ENCODE data around the gene NUAK2. TPM values are rescaled to one million over a fixed set of nuclear protein-coding genes. Genes with fewer than 3 reads are reported as not detected.

NUAK2 gene
- total and polyA plus RNA-seq, 2 donors from 2014 or later, result 15.1 to 19.4 TPM

DNA sequence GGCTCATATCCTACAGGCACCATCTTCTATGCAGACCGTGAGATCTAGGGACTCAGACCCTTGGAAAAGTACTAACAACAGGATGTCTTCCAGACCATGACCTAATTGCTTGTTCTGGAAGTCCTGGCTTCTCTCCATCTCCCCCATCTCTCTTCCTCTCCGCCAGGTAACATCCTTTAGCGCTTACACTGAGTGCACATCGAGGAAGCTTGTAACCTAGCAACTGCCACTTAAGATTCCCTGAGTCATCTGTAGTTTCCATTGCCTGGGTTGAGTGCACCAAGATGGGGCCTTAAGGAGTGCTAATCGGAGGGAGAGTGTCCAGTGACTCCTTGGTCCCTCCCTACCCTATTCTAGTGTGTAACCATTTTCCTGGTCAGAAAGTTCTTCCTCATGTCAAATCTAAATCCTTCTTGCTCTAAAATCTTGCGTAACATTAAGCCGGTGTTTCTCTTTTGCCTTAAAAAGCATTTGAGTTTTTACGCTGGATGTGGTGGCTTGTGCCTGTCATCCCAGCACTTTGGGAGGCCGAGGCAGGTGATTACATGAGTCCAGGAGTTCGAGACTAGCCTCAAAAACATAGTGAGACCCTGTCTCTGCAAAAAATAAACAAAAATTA lies 25.5 kb upstream of the NUAK2 start:
- H3K27me3 ChIP-seq (ENCODE audit: control insufficient read depth, insufficient read depth, low read length), result no peaks in the 10 kb centered on the region
- H3K9me3 ChIP-seq (ENCODE audit: control insufficient read depth in 2 of 3, insufficient read depth in 1 of 3, low read length in 3 of 3), result no peaks in the 10 kb centered on the region
- peaks cover 0 to 7% (median 0%) of the 10 kb centered on the region in 3 donors for H3K4me1 ChIP-seq (ENCODE audit: control insufficient read depth in 2 of 3, insufficient read depth in 2 of 3, low read depth in 1 of 3, low read length in 3 of 3)
- no peak for FAIRE-seq
- no peak overlapping the region for H3K9ac ChIP-seq (ENCODE audit: low read length in 3 of 3)
- TF ChIP-seq, protein P1, sequence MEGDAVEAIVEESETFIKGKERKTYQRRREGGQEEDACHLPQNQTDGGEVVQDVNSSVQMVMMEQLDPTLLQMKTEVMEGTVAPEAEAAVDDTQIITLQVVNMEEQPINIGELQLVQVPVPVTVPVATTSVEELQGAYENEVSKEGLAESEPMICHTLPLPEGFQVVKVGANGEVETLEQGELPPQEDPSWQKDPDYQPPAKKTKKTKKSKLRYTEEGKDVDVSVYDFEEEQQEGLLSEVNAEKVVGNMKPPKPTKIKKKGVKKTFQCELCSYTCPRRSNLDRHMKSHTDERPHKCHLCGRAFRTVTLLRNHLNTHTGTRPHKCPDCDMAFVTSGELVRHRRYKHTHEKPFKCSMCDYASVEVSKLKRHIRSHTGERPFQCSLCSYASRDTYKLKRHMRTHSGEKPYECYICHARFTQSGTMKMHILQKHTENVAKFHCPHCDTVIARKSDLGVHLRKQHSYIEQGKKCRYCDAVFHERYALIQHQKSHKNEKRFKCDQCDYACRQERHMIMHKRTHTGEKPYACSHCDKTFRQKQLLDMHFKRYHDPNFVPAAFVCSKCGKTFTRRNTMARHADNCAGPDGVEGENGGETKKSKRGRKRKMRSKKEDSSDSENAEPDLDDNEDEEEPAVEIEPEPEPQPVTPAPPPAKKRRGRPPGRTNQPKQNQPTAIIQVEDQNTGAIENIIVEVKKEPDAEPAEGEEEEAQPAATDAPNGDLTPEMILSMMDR (IDR thresholded peaks at IDR 0.05; ENCODE audit: borderline replicate concordance, extremely low read depth, insufficient read depth), result no peak
- H3K27ac ChIP-seq (ENCODE audit: low read depth in 2 of 2, low read length in 2 of 2), result no peak overlapping the region
- H3K36me3 ChIP-seq (ENCODE audit: control insufficient read depth in 2 of 3, insufficient read depth in 3 of 3, low read length in 3 of 3), result no peaks in the 10 kb centered on the region
- DNase-seq, result peak in 3 of 5 donors; percentile 3 to 53 (median 42)
- intact Hi-C loops (cut with DNase I), result no loop called here
- H3K4me3 ChIP-seq (ENCODE audit: low read length in 3 of 3), result no peak overlapping the region

DNA sequence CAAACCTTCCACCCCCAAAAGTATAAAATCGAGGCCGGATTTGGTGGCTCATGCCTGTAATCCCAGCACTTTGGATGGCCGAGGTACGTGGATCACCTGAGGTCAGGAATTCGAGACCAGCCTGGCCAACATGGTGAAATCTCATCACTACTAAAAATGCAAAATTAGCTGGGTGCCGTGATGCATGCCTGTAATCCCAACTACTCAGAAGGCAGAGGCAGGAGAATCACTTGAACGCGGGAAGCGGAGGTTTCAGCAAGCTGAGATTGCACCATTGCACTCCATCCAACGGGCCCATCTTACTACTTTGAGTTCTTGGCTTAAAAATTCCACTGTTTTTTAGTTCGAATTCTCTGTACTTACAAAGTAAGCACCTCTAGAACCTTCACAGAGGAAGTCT lies 24.2 kb upstream of the NUAK2 start:
- no peak for FAIRE-seq
- intact Hi-C loops (cut with DNase I), result no loop called here

DNA sequence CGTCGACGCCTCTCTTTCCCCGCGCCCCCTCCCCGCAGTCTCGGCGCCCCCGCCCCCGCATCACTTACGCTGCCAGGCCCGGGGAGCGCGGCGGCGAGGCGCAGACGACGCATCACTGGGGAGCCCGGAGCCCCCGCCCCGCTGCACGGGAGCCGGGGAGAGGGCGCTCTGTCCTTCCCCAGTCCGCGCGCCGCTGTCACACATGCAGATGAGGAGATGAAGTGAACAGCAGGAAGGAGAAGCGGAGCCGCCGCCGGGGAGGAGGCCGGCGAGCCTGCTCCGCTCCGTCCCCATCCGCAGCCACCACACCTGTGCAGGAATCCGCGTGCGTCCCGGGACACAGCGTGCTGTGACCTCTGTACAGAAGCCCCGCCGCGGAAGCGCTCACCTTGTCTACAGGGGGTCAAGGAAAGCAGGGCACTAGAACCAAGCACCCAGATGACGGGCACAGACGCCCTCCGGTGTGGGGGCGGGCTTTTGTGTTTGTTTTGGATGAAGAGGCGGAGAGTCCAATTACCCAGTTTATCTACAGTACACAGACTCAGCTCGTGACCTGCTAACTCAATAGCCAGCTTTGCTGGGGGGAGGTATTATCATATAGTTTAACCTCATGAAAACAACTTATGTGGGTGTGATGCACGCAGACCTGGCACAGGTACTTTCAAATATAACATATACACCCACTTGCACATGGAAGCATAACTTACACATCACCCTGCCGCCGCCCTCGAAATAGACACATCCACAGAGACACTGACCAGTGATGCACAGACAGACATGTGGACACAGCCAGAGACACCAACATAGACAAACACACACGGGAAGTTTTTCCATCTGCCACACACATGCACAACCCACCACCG lies 22.8 kb upstream of the NUAK2 start:
- DNase-seq (peak; percentile 63 to 81 (median 74)), FAIRE-seq (no peak)
- no peak overlapping the region for H3K9ac ChIP-seq (ENCODE audit: low read length in 3 of 3)
- no peaks in the 10 kb centered on the region for H3K27me3 ChIP-seq (ENCODE audit: control insufficient read depth, insufficient read depth, low read length)
- TF ChIP-seq, protein P1 (IDR thresholded peaks at IDR 0.05; ENCODE audit: borderline replicate concordance, extremely low read depth, insufficient read depth), result no peak
- H3K36me3 ChIP-seq (ENCODE audit: control insufficient read depth in 2 of 3, insufficient read depth in 3 of 3, low read length in 3 of 3), result no peaks in the 10 kb centered on the region
- H3K9me3 ChIP-seq (ENCODE audit: control insufficient read depth in 2 of 3, insufficient read depth in 1 of 3, low read length in 3 of 3), result no peaks in the 10 kb centered on the region
- intact Hi-C loops (cut with DNase I), result no loop called here
- no peak overlapping the region for H3K27ac ChIP-seq (ENCODE audit: low read depth in 2 of 2, low read length in 2 of 2)
- peaks cover 0 to 7% (median 0%) of the 10 kb centered on the region in 3 donors for H3K4me1 ChIP-seq (ENCODE audit: control insufficient read depth in 2 of 3, insufficient read depth in 2 of 3, low read depth in 1 of 3, low read length in 3 of 3)
- no peak overlapping the region for H3K4me3 ChIP-seq (ENCODE audit: low read length in 3 of 3)

More for the DNA sequence above, 24.2 kb upstream of the NUAK2 start:
- no peak overlapping the region for H3K27ac ChIP-seq (ENCODE audit: low read depth in 2 of 2, low read length in 2 of 2)
- H3K9ac ChIP-seq (ENCODE audit: low read length in 3 of 3), result no peak overlapping the region
- TF ChIP-seq, protein P1 (IDR thresholded peaks at IDR 0.05; ENCODE audit: borderline replicate concordance, extremely low read depth, insufficient read depth), result no peak
- no peak overlapping the region for H3K4me3 ChIP-seq (ENCODE audit: low read length in 3 of 3)
- H3K36me3 ChIP-seq (ENCODE audit: control insufficient read depth in 2 of 3, insufficient read depth in 3 of 3, low read length in 3 of 3), result no peaks in the 10 kb centered on the region
- H3K27me3 ChIP-seq (ENCODE audit: control insufficient read depth, insufficient read depth, low read length), result no peaks in the 10 kb centered on the region
- H3K9me3 ChIP-seq (ENCODE audit: control insufficient read depth in 2 of 3, insufficient read depth in 1 of 3, low read length in 3 of 3), result no peaks in the 10 kb centered on the region
- peaks cover 0 to 7% (median 0%) of the 10 kb centered on the region in 3 donors for H3K4me1 ChIP-seq (ENCODE audit: control insufficient read depth in 2 of 3, insufficient read depth in 2 of 3, low read depth in 1 of 3, low read length in 3 of 3)
- DNase-seq, result peak in 1 of 5 donors; percentile 8
